ENCODE data around the gene CASKIN2. TPM values are rescaled to one million over a fixed set of nuclear protein-coding genes. Genes with fewer than 3 reads are reported as not detected.

CASKIN2 gene
- total RNA-seq, 2 experiments from 2014 or later: 1.0 TPM; not detected in 1

DNA sequence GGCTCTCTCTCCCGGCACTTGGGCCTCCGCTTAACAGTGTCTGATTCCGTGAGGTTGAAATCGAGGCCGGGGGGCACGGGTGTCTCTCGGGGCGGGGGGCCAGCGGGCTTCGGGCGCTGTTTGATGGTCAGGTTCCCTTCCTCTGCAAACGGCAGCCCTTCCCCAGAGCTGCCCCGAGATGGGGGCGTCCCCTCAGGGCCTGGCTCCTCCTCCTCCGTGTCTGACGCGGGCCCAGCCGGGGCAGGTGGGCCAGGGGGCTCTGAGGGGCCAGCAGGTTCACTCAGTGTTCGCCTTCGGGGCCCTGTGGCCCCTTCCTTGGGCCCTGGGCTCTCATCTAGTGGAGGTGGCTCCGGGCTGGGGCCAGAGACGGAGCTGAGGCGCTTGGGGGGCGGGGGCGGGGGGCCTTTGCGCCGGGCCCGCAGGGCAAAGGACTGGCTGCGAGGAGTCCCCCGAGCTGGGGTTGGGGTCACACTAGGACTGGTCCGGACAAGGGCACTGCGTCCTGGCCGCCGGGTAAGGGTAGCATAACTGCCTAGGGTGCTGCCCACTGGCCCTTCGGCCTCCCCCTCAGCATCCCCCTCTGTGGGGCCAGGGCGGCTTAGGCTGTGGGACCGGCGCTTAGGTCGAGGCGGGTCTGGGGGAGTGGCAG is 13.1 kb downstream of the CASKIN2 start:
- H3K9me3 ChIP-seq (ENCODE audit: low read length): no peaks in the 10 kb centered on the region
- no peaks in the 10 kb centered on the region for H3K36me3 ChIP-seq (ENCODE audit: insufficient read depth, low read length)
- H3K27ac ChIP-seq (ENCODE audit: low read depth, low read length, poor library complexity, severe bottlenecking): no peak overlapping the region
- no peak for TF ChIP-seq EZH2phosphoT487 (IDR thresholded peaks at IDR 0.05; ENCODE audit: borderline replicate concordance, low read depth, low read length)
- TF ChIP-seq, protein P1, sequence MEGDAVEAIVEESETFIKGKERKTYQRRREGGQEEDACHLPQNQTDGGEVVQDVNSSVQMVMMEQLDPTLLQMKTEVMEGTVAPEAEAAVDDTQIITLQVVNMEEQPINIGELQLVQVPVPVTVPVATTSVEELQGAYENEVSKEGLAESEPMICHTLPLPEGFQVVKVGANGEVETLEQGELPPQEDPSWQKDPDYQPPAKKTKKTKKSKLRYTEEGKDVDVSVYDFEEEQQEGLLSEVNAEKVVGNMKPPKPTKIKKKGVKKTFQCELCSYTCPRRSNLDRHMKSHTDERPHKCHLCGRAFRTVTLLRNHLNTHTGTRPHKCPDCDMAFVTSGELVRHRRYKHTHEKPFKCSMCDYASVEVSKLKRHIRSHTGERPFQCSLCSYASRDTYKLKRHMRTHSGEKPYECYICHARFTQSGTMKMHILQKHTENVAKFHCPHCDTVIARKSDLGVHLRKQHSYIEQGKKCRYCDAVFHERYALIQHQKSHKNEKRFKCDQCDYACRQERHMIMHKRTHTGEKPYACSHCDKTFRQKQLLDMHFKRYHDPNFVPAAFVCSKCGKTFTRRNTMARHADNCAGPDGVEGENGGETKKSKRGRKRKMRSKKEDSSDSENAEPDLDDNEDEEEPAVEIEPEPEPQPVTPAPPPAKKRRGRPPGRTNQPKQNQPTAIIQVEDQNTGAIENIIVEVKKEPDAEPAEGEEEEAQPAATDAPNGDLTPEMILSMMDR (conservative IDR thresholded peaks at IDR 0.05; ENCODE audit: low read length): no peak
- ChIA-PET CTCF (ENCODE audit: unreplicated experiment) (no interaction called here), POLR2A (no interaction called here)
- no peak for DNase-seq (ENCODE audit: low spot score)
- H3K4me1 ChIP-seq (ENCODE audit: insufficient read depth, low read length, poor library complexity, severe bottlenecking): no peaks in the 10 kb centered on the region
- no peak overlapping the region for H3K4me2 ChIP-seq (ENCODE audit: low read length)
- no peaks in the 10 kb centered on the region for H3K79me2 ChIP-seq (ENCODE audit: insufficient read depth, low read depth, low read length)
- H4K20me1 ChIP-seq (ENCODE audit: insufficient read depth, low read length): no peaks in the 10 kb centered on the region
- no peaks in the 10 kb centered on the region for H3K9me2 ChIP-seq (ENCODE audit: insufficient read depth, low read length)
- BruUV-seq (replicated peaks): no TSS peak
- intact Hi-C loops (cut with micrococcal nuclease; ENCODE audit: unreplicated experiment): no loop called here
- no peak overlapping the region for H2AFZ ChIP-seq (ENCODE audit: low read length)
- H3K4me3 ChIP-seq (ENCODE audit: low read depth, low read length, poor library complexity, severe bottlenecking): no peak overlapping the region

DNA sequence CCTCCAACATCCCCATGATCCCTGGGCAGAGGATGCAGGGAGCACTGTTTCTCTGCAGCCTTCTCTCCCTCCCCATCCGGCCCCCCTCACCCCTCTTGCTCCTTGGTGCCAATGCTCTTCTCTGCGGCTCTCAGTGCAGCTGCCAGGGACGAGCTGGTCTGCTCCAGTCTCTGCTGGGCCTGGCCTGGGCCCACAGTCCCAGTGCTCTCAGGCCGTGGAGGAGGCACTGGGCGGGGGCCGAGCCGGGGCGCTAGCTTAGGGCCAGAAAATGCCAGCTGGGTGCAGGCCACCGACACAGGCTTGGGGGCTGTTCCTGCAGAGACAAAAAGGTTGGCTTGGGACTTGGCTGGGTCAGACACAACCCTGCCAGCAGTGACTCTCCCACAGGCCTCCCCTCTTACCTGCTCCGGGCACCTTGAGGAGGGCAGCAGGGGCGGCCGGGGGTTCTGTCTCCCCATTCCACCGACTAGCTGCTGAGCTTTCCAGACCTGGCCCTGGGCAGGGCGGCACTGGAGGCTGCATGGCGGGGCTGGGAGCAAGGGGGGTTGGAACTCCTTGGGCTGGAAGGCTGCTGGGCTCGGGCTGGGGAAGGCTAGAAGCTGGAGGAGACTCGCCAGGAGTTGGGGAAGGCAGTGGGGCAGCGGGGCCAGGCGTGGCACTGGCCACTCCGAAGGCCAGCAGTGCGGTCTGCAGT is 13.8 kb downstream of the CASKIN2 start:
- Histone ChIP-seq H2AFZ (ENCODE audit: low read length) (no peak overlapping the region), H3K36me3 (ENCODE audit: insufficient read depth, low read length) (no peaks in the 10 kb centered on the region), H3K4me3 (ENCODE audit: low read depth, low read length, poor library complexity, severe bottlenecking) (no peak overlapping the region), H3K4me2 (ENCODE audit: low read length) (no peak overlapping the region), H3K79me2 (ENCODE audit: insufficient read depth, low read depth, low read length) (no peaks in the 10 kb centered on the region), H3K9me2 (ENCODE audit: insufficient read depth, low read length) (no peaks in the 10 kb centered on the region), H3K9me3 (ENCODE audit: low read length) (no peaks in the 10 kb centered on the region), H4K20me1 (ENCODE audit: insufficient read depth, low read length) (no peaks in the 10 kb centered on the region), H3K4me1 (ENCODE audit: insufficient read depth, low read length, poor library complexity, severe bottlenecking) (no peaks in the 10 kb centered on the region), H3K27ac (ENCODE audit: low read depth, low read length, poor library complexity, severe bottlenecking) (no peak overlapping the region)
- ChIA-PET POLR2A (no interaction called here), CTCF (ENCODE audit: unreplicated experiment) (no interaction called here)
- BruUV-seq (replicated peaks): no TSS peak
- intact Hi-C loops (cut with micrococcal nuclease; ENCODE audit: unreplicated experiment): no loop called here
- DNase-seq (ENCODE audit: low spot score): no peak
- TF ChIP-seq, protein P1 (conservative IDR thresholded peaks at IDR 0.05; ENCODE audit: low read length): no peak
- no peak for TF ChIP-seq EZH2phosphoT487 (IDR thresholded peaks at IDR 0.05; ENCODE audit: borderline replicate concordance, low read depth, low read length)

All from OCI-LY7 (cell line).